Measurements from ENCODE around the gene DEK.

The DEK gene

GRCh38 chr6:18264923-18265377 is 620 bp upstream of the DEK start:
- no peak for DNase-seq

DNA sequence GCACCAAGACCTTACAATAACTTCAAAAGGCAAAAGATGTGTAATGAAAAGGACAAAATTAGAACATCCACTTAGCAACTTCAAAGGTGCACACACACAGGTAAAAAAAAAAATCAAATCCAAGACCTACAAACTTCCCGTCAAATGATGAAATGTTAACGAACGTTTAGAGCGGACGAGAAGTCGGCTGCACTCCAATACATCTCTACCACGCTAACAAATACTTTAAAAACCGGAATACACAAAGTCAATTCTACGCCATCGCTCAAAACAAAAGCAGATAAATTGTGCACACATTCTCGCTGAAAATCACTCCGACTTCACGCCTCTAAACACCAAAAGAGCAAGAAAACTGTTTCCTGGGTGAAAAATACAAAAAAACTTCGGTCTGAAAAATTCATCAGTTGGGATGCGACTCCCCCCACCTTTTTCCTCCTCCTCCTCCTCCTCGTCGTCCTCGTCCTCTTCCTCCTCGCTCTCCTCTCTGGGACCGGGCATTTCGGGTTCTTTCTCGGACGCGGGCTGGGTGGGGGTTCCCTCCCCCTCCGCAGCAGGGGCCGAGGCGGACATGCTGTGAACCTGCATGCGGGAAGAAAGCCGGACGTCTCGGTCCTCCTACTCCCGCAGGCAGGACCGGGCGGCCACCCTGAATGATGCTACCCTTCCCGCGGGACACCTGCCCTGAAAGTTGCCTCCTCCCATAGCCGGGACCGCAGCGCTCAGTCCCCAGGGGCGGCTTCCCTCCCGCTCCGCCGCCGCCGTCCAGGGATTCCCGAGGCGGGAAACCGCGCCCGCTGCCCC is 712 bp downstream of the DEK start:
- peak; percentile 52 for DNase-seq

GRCh38 chr6:18262702-18263417 is 1.5 kb downstream of the DEK start:
- peak; percentile 61 for DNase-seq

GRCh38 chr6:18261877-18262276 is 2.5 kb downstream of the DEK start:
- no peak for DNase-seq

DNA sequence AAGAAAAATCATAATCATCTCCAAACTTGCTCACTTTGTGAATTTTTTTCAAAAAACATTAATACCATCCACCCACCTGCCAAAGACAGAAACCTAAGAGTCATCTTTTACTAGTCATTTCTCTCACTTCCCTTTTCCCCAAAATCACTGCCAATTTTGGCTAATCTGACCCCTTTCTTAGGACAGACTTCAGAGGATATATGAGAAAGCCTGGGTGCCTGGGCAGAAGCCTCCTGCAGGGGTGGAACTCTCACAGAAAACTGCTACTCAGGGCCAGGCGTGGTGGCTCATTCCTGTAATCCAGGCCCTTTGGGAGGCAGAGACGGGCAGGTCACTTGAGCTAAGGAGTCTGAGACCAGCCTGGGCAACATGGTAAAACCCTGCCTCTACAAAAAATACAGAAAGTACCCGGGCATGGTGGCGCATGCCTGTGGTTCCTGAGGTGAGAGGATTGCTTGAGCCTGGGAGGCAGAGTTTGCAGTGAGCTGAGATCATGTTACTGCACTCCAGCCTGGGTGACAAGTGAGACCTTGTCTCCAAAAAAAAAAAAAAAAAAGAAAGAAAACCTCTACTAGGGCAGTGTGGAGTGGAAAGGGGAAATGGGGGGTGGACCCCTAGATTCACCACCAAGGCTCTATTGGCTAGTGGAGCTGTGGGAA is 3.8 kb downstream of the DEK start:
- DNase-seq, result peak; percentile 56

GRCh38 chr6:18259675-18260447 is 4.5 kb downstream of the DEK start:
- DNase-seq, result no peak

GRCh38 chr6:18254793-18255192 is 9.5 kb downstream of the DEK start:
- no peak for DNase-seq

- DNase-seq, result no peak
These were observed 10.7 kb downstream of the DEK start for GRCh38 chr6:18253635-18254034.

DNA sequence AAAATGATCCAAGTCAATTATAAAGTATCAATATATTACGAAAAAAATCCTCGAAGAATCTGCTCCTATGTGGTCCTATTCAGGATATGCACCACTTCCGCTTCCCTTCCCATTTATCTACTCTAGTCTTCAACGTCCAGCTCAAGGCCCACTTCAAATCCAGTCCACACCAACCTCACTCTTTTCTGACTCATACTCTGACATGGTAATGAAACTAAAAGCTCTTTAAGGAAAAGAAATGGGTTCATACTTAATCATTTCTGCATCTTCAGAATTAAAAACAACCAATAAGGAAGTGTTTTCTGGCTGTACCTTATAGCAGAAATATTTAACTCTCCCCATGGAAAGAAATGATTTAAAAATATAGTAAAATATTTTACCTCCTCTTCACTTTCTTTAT is 15.1 kb downstream of the DEK start:
- no peak for DNase-seq

- no peak for DNase-seq
These were observed 15.6 kb downstream of the DEK start for GRCh38 chr6:18248698-18249097.

GRCh38 chr6:18247002-18247401 is 17.3 kb downstream of the DEK start:
- no peak for DNase-seq

DNA sequence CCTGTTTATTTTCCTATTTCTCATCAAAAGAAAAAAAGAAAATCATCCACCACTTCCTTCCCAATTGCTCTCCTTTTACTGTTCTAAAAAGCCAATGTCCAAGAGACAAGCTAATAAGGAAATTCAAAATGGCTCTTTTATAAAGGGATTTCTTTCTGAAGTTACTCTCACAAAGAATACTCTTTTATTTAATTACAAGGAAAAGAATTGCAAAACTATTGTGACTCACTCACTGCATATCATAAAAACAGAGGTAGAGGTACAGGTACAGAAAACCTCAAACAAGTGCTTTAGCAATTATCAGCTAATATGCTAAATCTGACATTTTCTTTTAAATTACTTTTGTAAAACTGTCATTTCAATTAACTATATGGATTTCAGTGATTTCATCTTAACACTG is 18.1 kb downstream of the DEK start:
- no peak for DNase-seq

DNA sequence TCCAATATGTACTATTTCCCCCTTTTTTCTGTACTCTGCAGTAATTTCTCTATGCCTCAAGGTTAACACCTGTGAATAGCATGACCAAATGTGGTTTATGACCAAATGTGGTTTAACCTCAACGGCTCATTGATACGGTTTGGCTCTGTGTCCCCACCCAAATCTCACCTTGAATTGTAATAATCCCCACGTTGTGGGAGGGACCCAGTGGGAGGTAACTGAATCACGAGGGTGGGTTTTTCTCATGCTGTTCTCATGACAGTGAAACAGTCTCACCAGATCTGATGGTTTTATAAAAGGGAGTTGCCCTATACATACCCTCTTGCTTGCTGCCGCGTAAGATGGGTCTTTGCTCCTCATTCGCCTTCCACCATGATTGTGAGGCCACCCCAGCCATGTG is 18.7 kb downstream of the DEK start:
- peak; percentile 67 for DNase-seq

DNA sequence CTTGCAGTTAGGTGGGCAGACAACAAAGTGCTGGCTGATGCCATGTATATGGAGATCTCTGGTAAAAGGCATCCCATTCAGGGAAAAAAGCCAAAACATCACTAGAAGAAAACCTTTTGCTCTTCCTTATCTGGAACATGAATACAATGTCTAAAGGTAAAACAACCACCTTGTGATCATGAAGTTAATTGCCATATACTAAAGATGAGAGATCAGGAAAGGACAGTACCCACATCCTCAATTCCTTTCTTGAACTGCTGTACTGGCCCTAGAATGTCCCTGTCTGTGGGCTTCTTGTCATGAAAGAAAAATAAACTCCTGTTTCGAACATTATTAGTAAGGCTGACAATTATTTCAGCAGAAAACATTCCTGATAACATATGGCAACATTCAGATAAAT is 19.3 kb downstream of the DEK start:
- DNase-seq, result no peak

- DNase-seq, result no peak
These were observed 20.1 kb downstream of the DEK start for GRCh38 chr6:18244251-18244650.

GRCh38 chr6:18243302-18243893 is 20.9 kb downstream of the DEK start:
- no peak for DNase-seq

DNA sequence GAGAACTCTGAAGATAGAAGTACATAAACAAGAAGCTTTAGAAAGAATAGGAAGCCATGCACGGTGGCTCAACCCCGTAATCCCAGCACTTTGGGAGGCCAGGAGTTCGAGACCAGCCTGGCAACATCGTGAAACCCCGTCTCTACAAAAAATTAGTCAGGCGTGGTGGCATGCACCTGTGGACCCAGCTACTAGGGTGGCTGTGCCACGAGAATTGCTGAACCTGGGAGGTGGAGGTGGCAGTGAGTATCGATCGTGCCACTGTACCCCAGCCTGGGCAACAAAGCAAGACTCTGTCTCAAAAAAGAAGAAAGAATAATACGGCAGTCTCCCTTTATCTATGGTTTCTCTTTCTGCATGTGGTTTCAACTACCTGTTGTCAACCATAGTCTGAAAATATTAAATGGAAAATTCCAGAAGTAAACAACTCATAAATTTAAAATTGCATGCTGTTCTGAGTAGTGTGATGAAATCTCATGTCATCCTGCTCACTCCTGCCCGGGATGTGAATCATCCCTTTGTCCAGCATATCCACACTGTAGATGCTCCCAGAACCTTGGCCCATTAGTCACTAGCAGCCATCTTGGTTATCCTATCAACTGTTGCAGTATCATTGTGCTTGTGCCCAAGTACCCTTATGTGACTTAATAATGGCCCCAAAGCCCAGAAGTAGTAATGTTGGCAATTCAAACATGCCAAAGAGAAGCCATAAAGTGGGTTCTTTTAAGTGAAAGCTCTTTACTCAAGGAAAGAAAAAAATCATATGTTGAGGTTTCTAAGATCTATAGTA is 22.1 kb downstream of the DEK start:
- DNase-seq, result no peak

DNA sequence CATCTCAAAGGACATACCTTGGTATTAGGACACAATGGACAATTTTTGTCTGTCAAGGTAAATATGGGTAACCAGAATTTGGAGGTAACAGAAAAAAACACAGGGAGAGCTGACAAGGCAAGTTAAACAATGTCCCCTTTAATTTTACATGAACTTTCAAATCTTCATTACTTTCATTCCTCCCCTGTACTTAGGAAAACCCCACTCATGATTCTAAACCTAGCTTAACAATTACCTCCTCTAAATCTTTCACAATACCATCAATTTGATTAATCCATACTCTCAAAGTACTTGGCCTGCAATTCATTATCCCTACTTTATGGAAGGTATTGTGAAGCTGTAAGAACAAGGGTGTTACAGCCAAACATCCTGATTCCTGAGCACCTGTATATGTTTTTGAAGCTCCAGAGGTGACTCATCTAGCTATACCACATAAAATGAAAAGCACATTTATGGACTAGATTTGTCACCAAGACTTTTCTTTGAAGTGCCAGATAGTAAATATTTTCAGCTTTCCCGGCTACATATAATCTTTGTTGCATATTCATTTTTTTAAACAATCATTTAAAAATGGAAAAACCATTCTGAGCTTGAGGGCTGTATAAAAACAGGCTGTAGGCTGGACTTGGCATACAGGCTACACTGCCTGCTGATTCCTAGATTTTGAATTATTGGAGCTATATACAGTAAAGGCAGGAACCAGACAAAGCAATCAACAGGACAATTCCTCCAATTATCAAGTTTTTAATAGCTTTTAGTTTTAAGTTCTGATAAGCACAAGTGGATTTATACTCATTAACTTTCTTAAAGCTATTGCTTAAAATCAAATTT is 22.9 kb downstream of the DEK start:
- DNase-seq, result no peak

DNA sequence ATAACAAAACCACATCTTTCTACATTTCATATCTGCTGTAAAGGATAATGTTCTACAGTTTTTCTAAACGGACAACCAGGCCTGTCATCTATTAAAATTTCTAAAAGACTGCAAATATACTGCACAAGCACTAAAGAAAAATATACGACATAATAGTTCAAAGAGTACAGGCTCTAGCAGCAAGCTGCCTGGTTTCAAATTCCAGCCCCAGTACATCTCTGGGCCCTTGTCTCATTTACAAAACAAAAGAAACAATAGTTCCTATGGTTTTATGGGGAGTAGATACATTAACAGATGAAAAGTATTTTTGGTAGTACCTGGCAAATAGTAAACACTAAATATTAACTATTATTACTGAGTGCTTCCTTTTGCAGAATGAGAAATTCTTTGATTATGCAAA is 24.1 kb downstream of the DEK start:
- no peak for DNase-seq

DNA sequence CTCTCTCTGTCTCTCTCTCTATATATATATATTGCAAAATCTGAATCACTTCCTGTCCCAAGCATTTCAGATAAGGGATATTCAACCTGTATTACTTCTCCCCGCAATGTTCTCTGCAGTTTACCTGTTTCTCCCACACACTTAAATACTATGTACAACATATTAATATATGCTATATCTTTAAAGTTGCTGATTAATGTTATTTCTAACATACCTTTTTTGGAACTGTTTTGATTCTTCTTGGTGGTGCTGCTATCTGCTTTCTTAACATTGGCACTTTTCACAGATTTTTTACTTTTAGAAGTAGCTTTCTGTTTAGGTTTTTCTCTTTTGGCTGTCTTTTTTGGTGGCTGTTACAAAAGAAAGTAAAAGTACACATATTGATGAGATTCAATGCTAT is 27.2 kb downstream of the DEK start:
- no peak for DNase-seq

DNA sequence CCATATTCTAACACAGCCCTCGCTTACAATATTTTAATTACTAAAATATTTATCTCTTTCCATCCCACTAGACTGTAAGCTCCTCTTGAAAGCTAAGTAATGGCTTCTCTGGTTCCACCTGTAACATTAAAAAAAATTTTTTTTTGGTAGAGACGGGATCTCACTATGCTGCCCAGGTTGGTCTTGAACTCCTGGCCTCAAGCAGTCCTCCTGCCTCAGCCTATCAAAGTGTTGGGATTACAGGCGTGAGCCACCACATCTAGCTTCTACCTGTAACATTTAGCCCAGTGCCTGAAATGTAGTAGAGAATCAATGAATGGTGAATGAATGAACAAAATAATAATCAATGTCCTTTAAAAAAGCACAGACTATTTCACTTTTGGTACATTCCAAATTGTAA is 28.8 kb downstream of the DEK start:
- no peak for DNase-seq
